ENCODE data around the gene LRRIQ4.

The LRRIQ4 gene

DNA sequence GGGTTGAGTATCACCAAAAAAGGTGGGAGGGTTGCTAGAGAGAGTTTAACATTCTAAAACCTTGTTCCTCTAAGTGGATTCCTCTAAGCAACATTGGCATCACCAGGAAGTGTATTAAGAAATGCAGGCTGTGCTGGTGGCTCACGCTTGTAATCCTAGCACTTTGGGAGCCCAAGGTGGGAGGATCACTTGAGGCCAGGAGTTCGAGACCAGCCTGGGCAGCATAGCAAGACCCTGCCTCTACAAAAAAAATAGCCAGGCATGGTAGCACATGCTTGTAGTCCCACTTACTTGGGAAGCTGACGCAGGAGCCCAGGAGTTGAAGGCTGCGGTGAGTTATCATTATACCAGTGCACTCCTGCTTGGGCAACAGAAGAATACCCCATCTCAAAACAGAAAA lies 34.8 kb upstream of the LRRIQ4 start:
- no peaks in the 10 kb centered on the region for H3K27me3 ChIP-seq (ENCODE audit: insufficient read depth, low read length)
- no peak overlapping the region for H3K27ac ChIP-seq (ENCODE audit: low read depth, low read length)
- peaks cover 39% of the 10 kb centered on the region for H3K79me2 ChIP-seq (ENCODE audit: control insufficient read depth, insufficient read depth, low read length, unreplicated experiment)
- peaks cover 69% of the 10 kb centered on the region for H3K36me3 ChIP-seq (ENCODE audit: insufficient read depth, low read length)
- H3K4me1 ChIP-seq (ENCODE audit: control insufficient read depth, insufficient read depth, low read length, unreplicated experiment) = peaks cover 18% of the 10 kb centered on the region
- no peak overlapping the region for H3K4me3 ChIP-seq (ENCODE audit: low read depth, low read length)
- no peak overlapping the region for H2AFZ ChIP-seq (ENCODE audit: low read length, unreplicated experiment)

DNA sequence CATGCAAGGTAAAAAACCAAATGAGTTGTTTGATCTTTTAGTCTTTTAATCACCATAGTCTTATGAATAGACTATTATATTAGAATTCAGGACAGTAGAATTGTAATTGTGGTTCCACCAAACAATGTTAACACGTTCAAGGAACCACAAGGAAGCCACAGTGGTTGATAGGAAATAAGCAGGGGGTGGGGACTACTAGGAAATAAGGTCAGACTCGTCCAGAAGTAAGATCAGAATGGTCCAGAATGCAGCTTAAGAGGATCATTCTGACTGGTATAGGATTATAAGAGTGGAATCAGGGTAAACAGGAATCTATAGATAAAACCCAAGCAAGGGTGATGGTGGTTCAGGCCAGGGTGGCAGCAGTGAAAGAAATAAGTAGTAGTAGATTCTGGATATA lies 31.9 kb upstream of the LRRIQ4 start:
- H3K4me3 ChIP-seq (ENCODE audit: low read depth, low read length) = no peak overlapping the region
- H3K36me3 ChIP-seq (ENCODE audit: insufficient read depth, low read length) = peaks cover 61% of the 10 kb centered on the region
- H2AFZ ChIP-seq (ENCODE audit: low read length, unreplicated experiment) = no peak overlapping the region
- no peak overlapping the region for H3K27ac ChIP-seq (ENCODE audit: low read depth, low read length)
- H3K4me1 ChIP-seq (ENCODE audit: control insufficient read depth, insufficient read depth, low read length, unreplicated experiment) = no peaks in the 10 kb centered on the region
- no peaks in the 10 kb centered on the region for H3K27me3 ChIP-seq (ENCODE audit: insufficient read depth, low read length)
- peaks cover 18% of the 10 kb centered on the region for H3K79me2 ChIP-seq (ENCODE audit: control insufficient read depth, insufficient read depth, low read length, unreplicated experiment)

- Histone ChIP-seq H3K27ac (ENCODE audit: low read depth, low read length) (no peak overlapping the region), H3K36me3 (ENCODE audit: insufficient read depth, low read length) (peaks cover 61% of the 10 kb centered on the region), H2AFZ (ENCODE audit: low read length, unreplicated experiment) (no peak overlapping the region), H3K4me3 (ENCODE audit: low read depth, low read length) (no peak overlapping the region), H3K27me3 (ENCODE audit: insufficient read depth, low read length) (no peaks in the 10 kb centered on the region), H3K4me1 (ENCODE audit: control insufficient read depth, insufficient read depth, low read length, unreplicated experiment) (no peaks in the 10 kb centered on the region), H3K79me2 (ENCODE audit: control insufficient read depth, insufficient read depth, low read length, unreplicated experiment) (peaks cover 12% of the 10 kb centered on the region)
Observed at GRCh38 chr3:169781209-169781855, 31.3 kb upstream of the LRRIQ4 start.

DNA sequence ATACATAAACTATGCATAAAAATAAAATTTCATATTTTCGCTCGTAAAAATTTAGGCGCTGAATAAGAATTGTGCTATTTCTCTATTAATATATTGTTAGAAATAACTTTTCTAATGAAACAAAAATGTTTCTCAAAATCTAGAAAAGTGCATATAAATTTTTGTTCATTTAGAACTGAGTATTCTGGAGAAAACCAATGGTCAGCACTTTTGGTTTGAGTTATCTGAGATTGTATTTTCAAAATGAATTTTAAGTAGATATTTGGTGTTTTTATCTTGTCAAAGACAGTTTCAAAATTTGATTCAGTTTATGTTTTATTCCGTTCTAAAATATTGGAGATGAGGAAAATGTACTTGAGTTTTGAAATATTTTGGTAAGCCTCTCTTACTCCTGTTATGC lies 25.6 kb upstream of the LRRIQ4 start:
- Histone ChIP-seq H3K27ac (ENCODE audit: low read depth, low read length) (no peak overlapping the region), H3K79me2 (ENCODE audit: control insufficient read depth, insufficient read depth, low read length, unreplicated experiment) (no peaks in the 10 kb centered on the region), H3K4me1 (ENCODE audit: control insufficient read depth, insufficient read depth, low read length, unreplicated experiment) (peaks cover 10% of the 10 kb centered on the region), H2AFZ (ENCODE audit: low read length, unreplicated experiment) (no peak overlapping the region), H3K4me3 (ENCODE audit: low read depth, low read length) (no peak overlapping the region), H3K36me3 (ENCODE audit: insufficient read depth, low read length) (peaks cover 46% of the 10 kb centered on the region), H3K27me3 (ENCODE audit: insufficient read depth, low read length) (no peaks in the 10 kb centered on the region)

DNA sequence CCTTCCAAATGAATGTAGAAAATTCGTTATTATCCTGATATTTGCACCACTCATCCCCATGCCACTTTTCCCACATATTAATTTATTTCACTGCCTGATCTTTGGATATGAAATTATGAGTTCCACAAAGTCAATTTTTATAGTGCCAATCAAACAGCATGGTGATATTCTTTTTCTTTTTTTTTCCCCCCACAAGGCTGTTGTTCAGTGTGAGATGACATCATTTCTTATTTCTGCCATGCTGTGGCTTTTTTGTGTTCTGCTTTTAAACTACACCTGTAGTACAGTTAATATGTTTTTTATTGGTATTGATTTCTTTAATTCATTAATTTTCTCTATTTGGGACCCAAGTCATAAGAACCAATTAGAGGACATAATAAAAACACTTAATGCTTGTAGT lies 24.9 kb upstream of the LRRIQ4 start:
- Histone ChIP-seq H3K4me3 (ENCODE audit: low read depth, low read length) (no peak overlapping the region), H3K27me3 (ENCODE audit: insufficient read depth, low read length) (no peaks in the 10 kb centered on the region), H3K36me3 (ENCODE audit: insufficient read depth, low read length) (peaks cover 50% of the 10 kb centered on the region), H3K27ac (ENCODE audit: low read depth, low read length) (no peak overlapping the region), H3K4me1 (ENCODE audit: control insufficient read depth, insufficient read depth, low read length, unreplicated experiment) (peaks cover 10% of the 10 kb centered on the region), H2AFZ (ENCODE audit: low read length, unreplicated experiment) (no peak overlapping the region), H3K79me2 (ENCODE audit: control insufficient read depth, insufficient read depth, low read length, unreplicated experiment) (no peaks in the 10 kb centered on the region)

GRCh38 chr3:169790219-169790618 lies 22.5 kb upstream of the LRRIQ4 start:
- H3K4me1 ChIP-seq (ENCODE audit: control insufficient read depth, insufficient read depth, low read length, unreplicated experiment) = peaks cover 10% of the 10 kb centered on the region
- no peaks in the 10 kb centered on the region for H3K27me3 ChIP-seq (ENCODE audit: insufficient read depth, low read length)
- no peaks in the 10 kb centered on the region for H3K79me2 ChIP-seq (ENCODE audit: control insufficient read depth, insufficient read depth, low read length, unreplicated experiment)
- H3K36me3 ChIP-seq (ENCODE audit: insufficient read depth, low read length) = peaks cover 48% of the 10 kb centered on the region
- no peak overlapping the region for H2AFZ ChIP-seq (ENCODE audit: low read length, unreplicated experiment)
- H3K4me3 ChIP-seq (ENCODE audit: low read depth, low read length) = no peak overlapping the region
- H3K27ac ChIP-seq (ENCODE audit: low read depth, low read length) = no peak overlapping the region

DNA sequence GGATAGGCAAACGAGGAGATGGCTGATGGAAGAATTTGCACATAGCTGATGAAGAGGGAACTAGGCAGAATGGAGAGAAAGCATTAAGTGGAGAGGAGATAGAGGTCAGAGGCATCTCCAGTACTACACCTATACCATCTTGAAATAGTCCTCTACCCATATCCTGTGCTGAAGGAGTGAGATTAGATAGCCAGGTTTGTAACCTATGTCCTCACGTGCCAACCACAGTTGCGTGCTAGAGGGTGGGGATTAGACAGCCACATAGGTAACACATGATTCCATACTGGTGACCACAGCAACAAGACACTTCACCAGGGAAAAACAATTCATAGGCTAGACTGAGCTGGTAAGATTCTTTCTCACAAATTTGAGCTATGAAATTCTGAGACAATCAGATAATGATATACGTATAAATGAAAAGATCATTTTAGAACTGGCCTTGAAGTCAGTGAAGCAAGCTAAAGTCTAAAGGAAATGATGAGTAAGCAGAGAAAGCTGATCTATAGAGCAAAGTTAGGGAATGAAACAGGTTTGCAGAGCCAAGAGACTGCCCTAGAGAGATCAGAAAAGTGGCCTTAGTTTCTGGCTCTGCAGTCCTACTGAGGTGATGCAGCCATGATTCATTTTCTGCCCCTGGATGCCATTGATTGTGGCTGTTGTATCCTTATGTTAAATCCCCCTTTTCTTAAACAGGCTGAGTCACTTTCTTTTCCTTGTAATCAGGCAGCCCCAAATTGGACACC lies 21.8 kb upstream of the LRRIQ4 start:
- Histone ChIP-seq H3K27me3 (ENCODE audit: insufficient read depth, low read length) (no peaks in the 10 kb centered on the region), H3K27ac (ENCODE audit: low read depth, low read length) (peak overlapping the region; percentile 9)

GRCh38 chr3:169792359-169792758 lies 20.3 kb upstream of the LRRIQ4 start:
- H3K27ac ChIP-seq (ENCODE audit: low read depth, low read length) = no peak overlapping the region
- H3K79me2 ChIP-seq (ENCODE audit: control insufficient read depth, insufficient read depth, low read length, unreplicated experiment) = no peaks in the 10 kb centered on the region
- peaks cover 10% of the 10 kb centered on the region for H3K4me1 ChIP-seq (ENCODE audit: control insufficient read depth, insufficient read depth, low read length, unreplicated experiment)
- peaks cover 32% of the 10 kb centered on the region for H3K36me3 ChIP-seq (ENCODE audit: insufficient read depth, low read length)
- H2AFZ ChIP-seq (ENCODE audit: low read length, unreplicated experiment) = no peak overlapping the region
- no peak overlapping the region for H3K4me3 ChIP-seq (ENCODE audit: low read depth, low read length)
- H3K27me3 ChIP-seq (ENCODE audit: insufficient read depth, low read length) = no peaks in the 10 kb centered on the region

More for the DNA sequence above, 21.8 kb upstream of the LRRIQ4 start:
- no peak overlapping the region for H2AFZ ChIP-seq (ENCODE audit: low read length, unreplicated experiment)
- no peaks in the 10 kb centered on the region for H3K79me2 ChIP-seq (ENCODE audit: control insufficient read depth, insufficient read depth, low read length, unreplicated experiment)
- H3K4me3 ChIP-seq (ENCODE audit: low read depth, low read length) = no peak overlapping the region
- peaks cover 44% of the 10 kb centered on the region for H3K36me3 ChIP-seq (ENCODE audit: insufficient read depth, low read length)
- peaks cover 10% of the 10 kb centered on the region for H3K4me1 ChIP-seq (ENCODE audit: control insufficient read depth, insufficient read depth, low read length, unreplicated experiment)

DNA sequence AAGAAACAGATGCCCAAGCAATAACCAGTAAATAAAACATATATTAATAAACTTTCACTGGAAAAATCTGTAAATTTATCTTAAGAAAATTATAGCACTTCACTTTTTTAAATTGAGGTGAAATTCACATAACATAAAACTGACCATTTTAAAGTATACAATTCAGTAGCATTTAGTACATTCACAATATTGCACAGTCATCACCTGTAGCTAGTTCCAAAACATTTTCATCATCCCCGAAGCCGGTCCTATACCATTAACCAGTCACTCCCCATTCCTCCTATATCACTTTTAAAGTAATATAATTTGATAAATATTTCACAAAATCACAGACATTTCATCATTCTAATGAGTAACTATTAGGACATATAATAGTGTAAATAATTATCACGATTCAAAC lies 8.0 kb upstream of the LRRIQ4 start:
- H3K4me1 ChIP-seq (ENCODE audit: control insufficient read depth, insufficient read depth, low read length, unreplicated experiment) = no peaks in the 10 kb centered on the region
- H2AFZ ChIP-seq (ENCODE audit: low read length, unreplicated experiment) = no peak overlapping the region
- no peak overlapping the region for H3K4me3 ChIP-seq (ENCODE audit: low read depth, low read length)
- H3K27me3 ChIP-seq (ENCODE audit: insufficient read depth, low read length) = no peaks in the 10 kb centered on the region
- no peaks in the 10 kb centered on the region for H3K79me2 ChIP-seq (ENCODE audit: control insufficient read depth, insufficient read depth, low read length, unreplicated experiment)
- H3K36me3 ChIP-seq (ENCODE audit: insufficient read depth, low read length) = 0 out of 2 replicates have a peak, but pooled peaks cover 7% of the 10 kb centered on the region
- H3K27ac ChIP-seq (ENCODE audit: low read depth, low read length) = no peak overlapping the region

DNA sequence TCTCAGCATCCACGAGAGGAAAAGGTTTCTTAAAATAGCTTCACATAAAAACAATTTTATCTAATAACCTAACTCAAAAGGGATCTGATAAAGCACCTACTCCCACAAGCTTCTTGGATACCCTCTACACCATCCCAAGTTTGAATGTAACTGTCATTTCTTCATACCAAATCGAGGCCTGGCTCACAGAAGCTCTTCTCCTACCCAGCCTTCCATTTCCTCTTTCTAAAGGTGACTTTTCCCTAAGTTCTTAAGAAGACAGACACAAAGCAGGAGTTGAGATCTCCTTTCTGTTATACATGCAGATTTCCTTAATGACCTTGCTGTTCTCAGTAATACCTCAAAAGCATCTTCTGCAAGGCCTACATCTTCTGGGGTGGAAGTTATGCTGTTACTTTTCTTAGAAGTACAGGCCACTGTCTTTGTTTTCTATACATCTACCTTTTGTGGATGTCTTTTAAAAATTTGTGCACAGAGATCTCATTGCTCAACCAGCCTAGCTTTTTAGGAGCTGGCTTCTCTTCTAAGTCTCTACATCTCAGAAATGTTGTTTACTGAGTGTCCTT lies 3.4 kb upstream of the LRRIQ4 start:
- Histone ChIP-seq H3K27ac (ENCODE audit: low read depth, low read length) (no peak overlapping the region), H3K36me3 (ENCODE audit: insufficient read depth, low read length) (no peaks in the 10 kb centered on the region), H2AFZ (ENCODE audit: low read length, unreplicated experiment) (no peak overlapping the region), H3K27me3 (ENCODE audit: insufficient read depth, low read length) (no peaks in the 10 kb centered on the region), H3K79me2 (ENCODE audit: control insufficient read depth, insufficient read depth, low read length, unreplicated experiment) (peaks cover 11% of the 10 kb centered on the region), H3K4me1 (ENCODE audit: control insufficient read depth, insufficient read depth, low read length, unreplicated experiment) (peaks cover 11% of the 10 kb centered on the region), H3K4me3 (ENCODE audit: low read depth, low read length) (no peak overlapping the region)
